Measurements from ENCODE around the gene FZR1.
"Not testable (repeated sequence)": the region's sequence is repeated elsewhere in the genome, so short reads cannot be mapped to it uniquely, and the experiment has no call there.

Gene FZR1

GRCh38 chr19:3528080-3528479 is 22.0 kb downstream of the FZR1 start:
- DNase-seq (ENCODE audit: extremely low read depth in 1 of 2, low read depth in 1 of 2): no peak

GRCh38 chr19:3528539-3529211 is 22.6 kb downstream of the FZR1 start:
- DNase-seq (ENCODE audit: extremely low read depth in 1 of 2, low read depth in 1 of 2): no peak

- DNase-seq (ENCODE audit: extremely low read depth in 1 of 2, low read depth in 1 of 2): not testable (repeated sequence)
Measured at GRCh38 chr19:3529299-3529698, 23.2 kb downstream of the FZR1 start.

GRCh38 chr19:3530389-3530788 is 24.3 kb downstream of the FZR1 start:
- no peak for DNase-seq (ENCODE audit: extremely low read depth in 1 of 2, low read depth in 1 of 2)

GRCh38 chr19:3531716-3532115 is 25.6 kb downstream of the FZR1 start:
- DNase-seq (ENCODE audit: extremely low read depth in 1 of 2, low read depth in 1 of 2): no peak

GRCh38 chr19:3532154-3532786 is 26.2 kb downstream of the FZR1 start:
- no peak for DNase-seq (ENCODE audit: extremely low read depth in 1 of 2, low read depth in 1 of 2)

GRCh38 chr19:3533033-3533432 is 26.9 kb downstream of the FZR1 start:
- no peak for DNase-seq (ENCODE audit: extremely low read depth in 1 of 2, low read depth in 1 of 2)

- no peak for DNase-seq (ENCODE audit: extremely low read depth in 1 of 2, low read depth in 1 of 2)
Measured at GRCh38 chr19:3533563-3534216, 27.6 kb downstream of the FZR1 start.

- DNase-seq (ENCODE audit: extremely low read depth in 1 of 2, low read depth in 1 of 2): no peak
Measured at GRCh38 chr19:3534375-3535234, 28.5 kb downstream of the FZR1 start.

- DNase-seq (ENCODE audit: extremely low read depth in 1 of 2, low read depth in 1 of 2): no peak
Measured at GRCh38 chr19:3535235-3535535, 29.1 kb downstream of the FZR1 start.

GRCh38 chr19:3535563-3535965 is 29.5 kb downstream of the FZR1 start:
- no peak for DNase-seq (ENCODE audit: extremely low read depth in 1 of 2, low read depth in 1 of 2)

GRCh38 chr19:3535981-3536380 is 29.9 kb downstream of the FZR1 start:
- no peak for DNase-seq (ENCODE audit: extremely low read depth in 1 of 2, low read depth in 1 of 2)

GRCh38 chr19:3536429-3537100 is 30.5 kb downstream of the FZR1 start:
- no peak for DNase-seq (ENCODE audit: extremely low read depth in 1 of 2, low read depth in 1 of 2)

GRCh38 chr19:3537101-3537437 is 31.0 kb downstream of the FZR1 start:
- no peak for DNase-seq (ENCODE audit: extremely low read depth in 1 of 2, low read depth in 1 of 2)

- DNase-seq (ENCODE audit: extremely low read depth in 1 of 2, low read depth in 1 of 2): no peak
Measured at GRCh38 chr19:3537438-3538240, 31.5 kb downstream of the FZR1 start.

GRCh38 chr19:3538258-3538929 is 32.3 kb downstream of the FZR1 start:
- DNase-seq (ENCODE audit: extremely low read depth in 1 of 2, low read depth in 1 of 2): no peak

GRCh38 chr19:3538965-3539755 is 33.0 kb downstream of the FZR1 start, which contains the start of gene TEKTIP1:
TEKTIP1 (plus strand) TSS chr19:3539174; CDS start chr19:3539178, 4 bp downstream.
- DNase-seq (ENCODE audit: extremely low read depth in 1 of 2, low read depth in 1 of 2): no peak

- DNase-seq (ENCODE audit: extremely low read depth in 1 of 2, low read depth in 1 of 2): no peak
Measured at GRCh38 chr19:3539756-3540118, 33.6 kb downstream of the FZR1 start.
